Right lobe of liver (tissue), 4 donors: ENCODE measurements around the gene FDPS.

Source experiments
- CTCF ChIP-seq, 4 donors: fragments of 200-600 bp in 3 of 4; fragments of 450-650 bp in 1 of 4; IDR thresholded peaks; one replicate each; pipeline versions ENCODE4 v1.5.1 to v1.8.0; 2016 to 2022; ENCODE audit warnings: antibody characterized with exemption in 4 of 4, mild to moderate bottlenecking in 2 of 4
- POLR2A ChIP-seq: fragments of 450-650 bp; IDR thresholded peaks from one replicate; pipeline ENCODE4 v1.6.1; 2017; ENCODE audit warnings: antibody characterized with exemption, mild to moderate bottlenecking
- donor health status: DM: no; HTN: no; CAD: no.
- donor health status: DM: no; HTN: no; CAD: no.
- donor health status: DM: no; HTN: yes; CAD: no.

- TF ChIP-seq CTCF (IDR thresholded peaks at IDR 0.05), result no peak
- TF ChIP-seq POLR2A, result no peak
These were observed 15.0 kb downstream of the FDPS start for GRCh38 chr1:155323729-155324036.
